CD4-positive, alpha-beta T cell treated with Interleukin-15 for 1 hour (primary cell): Measurements from ENCODE around the gene MICU1.
A peak's percentile ranks its signal among the peaks of the same experiment; 100 is the strongest.
"Not testable (repeated sequence)": the region's sequence is repeated elsewhere in the genome, so short reads cannot be mapped to it uniquely, and the experiment has no call there.

Source experiments
- DNase-seq: peaks from one replicate; pipeline ENCODE4 v3.0.0-alpha.2; 2020

The MICU1 gene

GRCh38 chr10:72552857-72553256 lies 73.0 kb downstream of the MICU1 start:
- no peak for DNase-seq

- no peak for DNase-seq
Measured at GRCh38 chr10:72550239-72550638, 75.6 kb downstream of the MICU1 start.

- no peak for DNase-seq
Measured at GRCh38 chr10:72545546-72545945, 80.3 kb downstream of the MICU1 start.

GRCh38 chr10:72543855-72544254 lies 82.0 kb downstream of the MICU1 start:
- DNase-seq = not testable (repeated sequence)

GRCh38 chr10:72542396-72542815 lies 83.5 kb downstream of the MICU1 start:
- DNase-seq = no peak

- no peak for DNase-seq
Measured at GRCh38 chr10:72541337-72541736, 84.5 kb downstream of the MICU1 start.

GRCh38 chr10:72540193-72540807 lies 85.6 kb downstream of the MICU1 start:
- no peak for DNase-seq

GRCh38 chr10:72539137-72539536 lies 86.7 kb downstream of the MICU1 start:
- DNase-seq = no peak

- no peak for DNase-seq
Measured at GRCh38 chr10:72525689-72526088, 100.2 kb downstream of the MICU1 start.

- DNase-seq = no peak
Measured at GRCh38 chr10:72525277-72525676, 100.6 kb downstream of the MICU1 start.

- DNase-seq = no peak
Measured at GRCh38 chr10:72524489-72524888, 101.4 kb downstream of the MICU1 start.

GRCh38 chr10:72523932-72524396 lies 101.9 kb downstream of the MICU1 start:
- no peak for DNase-seq

GRCh38 chr10:72523062-72523461 lies 102.8 kb downstream of the MICU1 start:
- no peak for DNase-seq

GRCh38 chr10:72517244-72517643 lies 108.6 kb downstream of the MICU1 start:
- no peak for DNase-seq

- no peak for DNase-seq
Measured at GRCh38 chr10:72515455-72515854, 110.4 kb downstream of the MICU1 start.

GRCh38 chr10:72513910-72514309 lies 112.0 kb downstream of the MICU1 start:
- DNase-seq = no peak

GRCh38 chr10:72511459-72511858 lies 114.4 kb downstream of the MICU1 start:
- DNase-seq = no peak

GRCh38 chr10:72509941-72510340 lies 115.9 kb downstream of the MICU1 start:
- no peak for DNase-seq

- no peak for DNase-seq
Measured at GRCh38 chr10:72509206-72509799, 116.6 kb downstream of the MICU1 start.

GRCh38 chr10:72508033-72508432 lies 117.8 kb downstream of the MICU1 start:
- DNase-seq = no peak

GRCh38 chr10:72506474-72506873 lies 119.4 kb downstream of the MICU1 start:
- no peak for DNase-seq

- DNase-seq = no peak
Measured at GRCh38 chr10:72505435-72505834, 120.4 kb downstream of the MICU1 start.

- no peak for DNase-seq
Measured at GRCh38 chr10:72503694-72504438, 122.0 kb downstream of the MICU1 start.

- DNase-seq = peak; percentile 33
Measured at GRCh38 chr10:72503241-72503640, 122.6 kb downstream of the MICU1 start.
